ENCODE data around the gene TUBGCP6.

The TUBGCP6 gene

DNA sequence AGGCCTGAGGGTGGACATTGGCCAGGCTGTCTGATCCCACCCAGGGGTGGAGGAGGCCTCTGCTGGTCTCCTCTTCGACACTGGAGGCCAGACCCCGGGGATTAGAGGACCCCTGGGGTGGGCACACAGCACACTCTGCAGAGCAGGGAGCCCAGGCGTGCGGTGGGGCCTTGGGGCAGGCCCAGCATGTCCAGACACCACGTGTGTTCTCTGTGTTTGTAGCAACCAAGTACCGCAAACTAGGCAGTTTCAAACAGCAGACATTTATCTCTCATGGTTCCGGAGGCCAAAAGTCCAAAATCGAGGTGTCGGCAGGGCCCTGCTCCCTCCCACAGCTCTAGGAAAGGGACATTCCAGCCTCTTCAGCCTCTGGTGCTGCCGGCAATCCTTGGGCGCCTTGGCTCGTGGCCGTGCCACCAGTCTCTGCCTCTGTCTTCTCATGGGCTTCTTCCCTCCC lies 72.8 kb downstream of the TUBGCP6 start:
- no peak for DNase-seq
- no peak overlapping the region for H2AFZ ChIP-seq (ENCODE audit: low read depth, low read length)
- no peaks in the 10 kb centered on the region for H4K20me1 ChIP-seq (ENCODE audit: insufficient read depth, low read length)
- no peak overlapping the region for H3K4me3 ChIP-seq (ENCODE audit: low read depth in 1 of 2, low read length in 2 of 2)
- H3K27me3 ChIP-seq (ENCODE audit: insufficient read depth, low read length, poor library complexity), result peaks cover 8% of the 10 kb centered on the region
- TF ChIP-seq, protein P1, sequence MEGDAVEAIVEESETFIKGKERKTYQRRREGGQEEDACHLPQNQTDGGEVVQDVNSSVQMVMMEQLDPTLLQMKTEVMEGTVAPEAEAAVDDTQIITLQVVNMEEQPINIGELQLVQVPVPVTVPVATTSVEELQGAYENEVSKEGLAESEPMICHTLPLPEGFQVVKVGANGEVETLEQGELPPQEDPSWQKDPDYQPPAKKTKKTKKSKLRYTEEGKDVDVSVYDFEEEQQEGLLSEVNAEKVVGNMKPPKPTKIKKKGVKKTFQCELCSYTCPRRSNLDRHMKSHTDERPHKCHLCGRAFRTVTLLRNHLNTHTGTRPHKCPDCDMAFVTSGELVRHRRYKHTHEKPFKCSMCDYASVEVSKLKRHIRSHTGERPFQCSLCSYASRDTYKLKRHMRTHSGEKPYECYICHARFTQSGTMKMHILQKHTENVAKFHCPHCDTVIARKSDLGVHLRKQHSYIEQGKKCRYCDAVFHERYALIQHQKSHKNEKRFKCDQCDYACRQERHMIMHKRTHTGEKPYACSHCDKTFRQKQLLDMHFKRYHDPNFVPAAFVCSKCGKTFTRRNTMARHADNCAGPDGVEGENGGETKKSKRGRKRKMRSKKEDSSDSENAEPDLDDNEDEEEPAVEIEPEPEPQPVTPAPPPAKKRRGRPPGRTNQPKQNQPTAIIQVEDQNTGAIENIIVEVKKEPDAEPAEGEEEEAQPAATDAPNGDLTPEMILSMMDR (IDR thresholded peaks at IDR 0.05; ENCODE audit: borderline replicate concordance, extremely low read depth, low read length, poor library complexity, severe bottlenecking), result no peak
- no peak for TF ChIP-seq EZH2 (IDR thresholded peaks at IDR 0.05; ENCODE audit: borderline replicate concordance, low read depth, low read length, severe bottlenecking)
- no peaks in the 10 kb centered on the region for H3K79me2 ChIP-seq (ENCODE audit: insufficient read depth, low read length)
- no peak for ATAC-seq (ENCODE audit: insufficient read depth, low read depth)
- H3K9me3 ChIP-seq (ENCODE audit: insufficient read depth, low read length, severe bottlenecking), result no peaks in the 10 kb centered on the region
- no peak overlapping the region for H3K4me2 ChIP-seq (ENCODE audit: insufficient read depth, low read length)
- no peaks in the 10 kb centered on the region for H3K4me1 ChIP-seq (ENCODE audit: insufficient read depth, low read length)
- no peak overlapping the region for H3K27ac ChIP-seq (ENCODE audit: low read length)
- H3K9ac ChIP-seq (ENCODE audit: low read depth, low read length), result no peak overlapping the region
- no peaks in the 10 kb centered on the region for H3K36me3 ChIP-seq (ENCODE audit: insufficient read depth, low read length)

DNA sequence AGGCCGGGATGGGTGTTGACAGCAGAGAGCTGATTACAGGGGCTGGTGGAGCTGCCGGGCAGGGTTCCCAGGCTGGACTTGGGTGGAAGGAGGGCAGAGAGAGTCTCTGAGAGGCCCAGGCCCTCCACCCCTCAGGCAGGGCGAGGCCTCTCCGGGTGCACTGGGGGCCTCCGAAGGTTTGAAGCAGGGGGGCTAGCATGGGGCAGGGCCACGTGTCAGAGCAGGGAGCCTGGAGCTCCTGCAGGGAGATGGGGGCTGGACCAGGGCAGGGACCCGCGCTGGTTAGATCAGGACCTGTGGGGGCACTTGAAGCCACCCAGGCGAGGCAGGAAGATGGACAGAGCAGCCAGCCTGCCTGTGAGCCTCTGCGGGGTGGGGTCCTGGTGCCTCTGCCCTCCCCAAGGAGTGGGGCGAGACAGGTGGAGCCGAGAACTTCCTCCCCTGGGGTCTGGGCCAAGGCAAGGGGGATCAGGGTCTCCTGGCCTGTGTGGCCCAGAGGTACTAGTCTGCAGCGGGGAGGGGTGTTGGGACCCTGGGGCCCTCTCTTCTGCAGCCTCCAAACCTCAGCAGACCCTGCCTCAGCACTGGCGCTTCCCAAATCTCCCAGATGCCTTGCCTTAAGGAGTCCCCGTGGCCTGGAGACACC lies 73.4 kb downstream of the TUBGCP6 start:
- Histone ChIP-seq H4K20me1 (ENCODE audit: insufficient read depth, low read length) (no peaks in the 10 kb centered on the region), H3K27ac (ENCODE audit: low read length) (no peak overlapping the region), H3K4me1 (ENCODE audit: insufficient read depth, low read length) (no peaks in the 10 kb centered on the region), H3K27me3 (ENCODE audit: insufficient read depth, low read length, poor library complexity) (peaks cover 8% of the 10 kb centered on the region), H3K9me3 (ENCODE audit: insufficient read depth, low read length, severe bottlenecking) (no peaks in the 10 kb centered on the region), H3K9ac (ENCODE audit: low read depth, low read length) (no peak overlapping the region), H3K36me3 (ENCODE audit: insufficient read depth, low read length) (no peaks in the 10 kb centered on the region), H3K4me3 (ENCODE audit: low read depth in 1 of 2, low read length in 2 of 2) (no peak overlapping the region), H2AFZ (ENCODE audit: low read depth, low read length) (no peak overlapping the region), H3K79me2 (ENCODE audit: insufficient read depth, low read length) (no peaks in the 10 kb centered on the region), H3K4me2 (ENCODE audit: insufficient read depth, low read length) (no peak overlapping the region)
- TF ChIP-seq, protein P1 (IDR thresholded peaks at IDR 0.05; ENCODE audit: borderline replicate concordance, extremely low read depth, low read length, poor library complexity, severe bottlenecking), result no peak
- no peak for TF ChIP-seq EZH2 (IDR thresholded peaks at IDR 0.05; ENCODE audit: borderline replicate concordance, low read depth, low read length, severe bottlenecking)
- DNase-seq (no peak), ATAC-seq (ENCODE audit: insufficient read depth, low read depth) (no peak)

DNA sequence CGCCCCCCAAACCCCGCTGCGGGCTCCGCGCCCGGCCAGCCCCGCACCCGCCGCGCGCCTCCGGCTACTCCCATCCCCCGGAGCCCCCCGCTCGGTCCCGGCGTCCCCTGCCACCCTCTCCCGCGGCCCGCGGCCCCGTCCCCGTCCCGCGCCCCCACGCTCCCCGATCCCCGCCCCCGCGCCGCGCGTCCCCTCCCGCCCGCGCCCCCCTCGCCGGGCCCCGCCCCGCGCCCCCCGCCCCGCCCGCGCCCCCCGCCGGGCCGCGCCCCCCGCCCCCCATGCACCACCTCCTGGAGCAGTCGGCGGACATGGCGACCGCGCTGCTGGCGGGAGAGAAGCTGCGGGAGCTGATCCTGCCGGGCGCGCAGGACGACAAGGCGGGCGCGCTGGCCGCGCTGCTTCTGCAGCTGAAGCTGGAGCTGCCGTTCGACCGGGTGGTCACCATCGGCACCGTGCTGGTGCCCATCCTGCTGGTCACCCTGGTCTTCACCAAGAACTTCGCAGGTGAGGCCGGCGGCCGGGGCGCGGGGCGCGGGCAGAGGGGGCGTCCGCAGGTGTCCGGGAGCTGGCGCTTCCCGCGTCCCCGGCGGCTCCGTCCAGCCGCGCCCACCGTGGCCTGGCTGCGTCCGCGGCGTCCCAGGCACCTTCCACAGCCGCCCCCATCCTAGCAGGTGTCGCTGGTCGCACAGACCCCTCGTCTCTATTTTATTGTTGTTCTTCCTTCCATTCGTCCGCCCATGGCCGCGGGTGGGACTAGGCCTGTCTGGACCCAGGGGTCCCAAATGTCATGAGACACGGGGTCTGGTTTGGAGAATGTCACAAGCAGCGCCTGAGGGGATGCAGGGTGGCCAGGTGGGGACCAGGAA lies 74.1 kb downstream of the TUBGCP6 start, which contains the start of gene PANX2:
TSS of gene PANX2 (plus strand) at position 279 of the 866 bp plus-strand sequence. CDS start at position 279, 0 bp downstream.
- Histone ChIP-seq H3K4me1 (ENCODE audit: insufficient read depth, low read length) (no peaks in the 10 kb centered on the region), H2AFZ (ENCODE audit: low read depth, low read length) (no peak within 1 kb of the TSS), H3K9ac (ENCODE audit: low read depth, low read length) (no peak within 1 kb of the TSS), H3K4me3 (ENCODE audit: low read depth in 1 of 2, low read length in 2 of 2) (no peak within 1 kb of the TSS), H3K79me2 (ENCODE audit: insufficient read depth, low read length) (no peaks in the 10 kb centered on the region), H3K27me3 (ENCODE audit: insufficient read depth, low read length, poor library complexity) (peaks cover 8% of the 10 kb centered on the region), H3K36me3 (ENCODE audit: insufficient read depth, low read length) (no peaks in the 10 kb centered on the region), H3K9me3 (ENCODE audit: insufficient read depth, low read length, severe bottlenecking) (no peaks in the 10 kb centered on the region), H4K20me1 (ENCODE audit: insufficient read depth, low read length) (no peaks in the 10 kb centered on the region), H3K27ac (ENCODE audit: low read length) (no peak within 1 kb of the TSS), H3K4me2 (ENCODE audit: insufficient read depth, low read length) (no peak within 1 kb of the TSS)
- TF ChIP-seq EZH2 (IDR thresholded peaks at IDR 0.05; ENCODE audit: borderline replicate concordance, low read depth, low read length, severe bottlenecking), result no peak
- TF ChIP-seq, protein P1 (IDR thresholded peaks at IDR 0.05; ENCODE audit: borderline replicate concordance, extremely low read depth, low read length, poor library complexity, severe bottlenecking), result no peak
- no peak for ATAC-seq (ENCODE audit: insufficient read depth, low read depth)
- no peak for DNase-seq
